Urothelium cell line (cell line): ENCODE data around the gene GPR161.
"Not testable (repeated sequence)": the region's sequence is repeated elsewhere in the genome, so short reads cannot be mapped to it uniquely, and the experiment has no call there.

Source experiments
- DNase-seq: peaks from one replicate; pipeline ENCODE4 v3.0.0; 2011; ENCODE audit warnings: low spot score, mixed read lengths
- FAIRE-seq: peaks from 2 replicates; lab custom pipeline; 2011; peaks lifted over from hg19 to GRCh38; lab: Jason Lieb, UNC

The GPR161 gene, protein sequence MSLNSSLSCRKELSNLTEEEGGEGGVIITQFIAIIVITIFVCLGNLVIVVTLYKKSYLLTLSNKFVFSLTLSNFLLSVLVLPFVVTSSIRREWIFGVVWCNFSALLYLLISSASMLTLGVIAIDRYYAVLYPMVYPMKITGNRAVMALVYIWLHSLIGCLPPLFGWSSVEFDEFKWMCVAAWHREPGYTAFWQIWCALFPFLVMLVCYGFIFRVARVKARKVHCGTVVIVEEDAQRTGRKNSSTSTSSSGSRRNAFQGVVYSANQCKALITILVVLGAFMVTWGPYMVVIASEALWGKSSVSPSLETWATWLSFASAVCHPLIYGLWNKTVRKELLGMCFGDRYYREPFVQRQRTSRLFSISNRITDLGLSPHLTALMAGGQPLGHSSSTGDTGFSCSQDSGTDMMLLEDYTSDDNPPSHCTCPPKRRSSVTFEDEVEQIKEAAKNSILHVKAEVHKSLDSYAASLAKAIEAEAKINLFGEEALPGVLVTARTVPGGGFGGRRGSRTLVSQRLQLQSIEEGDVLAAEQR

DNA sequence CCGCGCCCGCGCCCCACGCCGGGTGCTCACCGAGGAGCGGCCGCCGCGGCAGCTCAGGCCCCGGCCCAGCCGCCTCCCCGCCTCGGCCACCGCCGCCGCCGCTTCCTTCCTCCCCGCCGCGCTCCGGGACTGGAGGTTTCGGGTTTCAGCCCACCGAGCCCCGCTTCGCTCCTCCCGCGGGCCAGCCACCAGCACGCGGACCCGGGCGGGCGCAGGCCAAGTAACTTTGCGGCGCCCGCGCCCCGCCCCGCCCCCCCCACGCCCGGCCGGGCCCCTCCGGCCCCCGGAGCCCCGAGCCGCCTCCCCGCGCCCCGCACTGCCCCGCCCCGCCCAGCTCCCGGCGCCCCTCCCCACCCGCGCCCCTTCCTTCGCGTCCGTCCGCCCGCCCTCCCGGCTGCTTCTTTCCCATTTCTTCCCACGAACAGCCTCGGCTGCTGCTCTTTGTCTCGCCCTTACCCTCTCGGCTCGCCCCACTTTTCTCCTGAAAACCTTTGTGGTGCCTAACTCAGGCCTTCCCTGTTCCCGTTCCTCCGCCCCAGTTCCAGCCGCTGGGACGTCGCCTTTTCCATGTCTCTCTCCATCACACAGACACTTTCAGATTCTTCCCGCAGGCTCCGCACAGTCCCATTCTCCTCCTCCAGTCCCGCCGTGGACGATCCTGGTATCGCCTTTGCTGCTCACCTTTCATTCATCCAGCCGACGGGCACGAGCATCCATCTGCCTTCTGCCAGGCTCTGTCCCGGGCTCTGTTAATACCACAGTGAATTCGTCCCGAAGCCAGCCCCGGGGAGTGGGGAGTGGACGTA lies at the start of gene GPR161:
TSS of gene GPR161 (minus strand) at position 222 of the 806 bp plus-strand sequence. CDS start 32,080 bp downstream, outside the sequence.
- DNase-seq (peak; percentile 67), FAIRE-seq (no peak)

DNA sequence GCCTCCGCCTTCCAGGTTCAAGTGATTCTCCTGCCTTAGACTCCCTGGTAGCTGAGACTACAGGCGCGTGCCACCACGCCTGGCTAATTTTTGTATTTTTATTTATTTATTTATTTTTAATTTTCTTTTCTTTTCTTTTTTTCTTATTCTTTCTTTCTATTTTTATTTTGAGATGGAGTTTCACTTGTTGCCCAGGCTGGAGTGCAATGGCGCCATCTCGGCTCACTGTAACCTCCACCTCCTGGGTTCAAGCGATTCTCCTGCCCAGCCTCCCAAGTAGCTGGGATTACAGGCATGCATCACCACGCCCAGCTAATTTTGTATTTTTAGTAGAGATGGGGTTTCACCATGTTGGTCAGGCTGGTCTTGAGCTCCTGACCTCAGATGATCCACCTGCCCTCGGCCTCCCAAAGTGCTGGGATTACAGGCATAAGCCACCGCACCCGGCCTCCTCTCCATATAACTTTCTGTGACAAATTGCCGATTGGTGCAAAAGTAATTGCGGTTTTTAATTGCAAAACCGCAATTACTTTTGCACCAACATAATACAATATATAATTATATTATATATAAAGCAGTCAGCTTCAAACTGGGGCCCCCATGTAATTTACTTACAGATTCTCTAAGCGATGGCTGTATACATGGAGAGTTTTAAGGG lies 44.5 kb upstream of the GPR161 start:
- not testable (repeated sequence) for DNase-seq, FAIRE-seq

DNA sequence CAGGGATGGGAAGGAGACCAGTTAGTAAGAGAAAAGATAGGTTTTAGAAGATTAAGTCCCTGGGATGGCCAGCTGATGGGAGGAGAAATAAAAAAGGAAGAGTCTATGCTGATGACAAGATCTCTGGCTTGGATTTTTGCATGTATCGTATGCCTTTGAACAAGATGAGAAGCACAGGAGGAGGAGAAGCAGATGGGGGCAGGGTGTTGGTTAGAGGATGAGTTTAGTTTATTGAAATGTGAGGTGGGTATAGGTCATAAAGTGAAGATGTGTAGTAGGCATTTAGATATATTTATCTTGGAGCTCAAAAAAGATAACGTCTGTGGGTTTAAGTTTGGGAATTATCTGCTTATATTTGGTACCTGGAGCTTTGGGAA lies 43.4 kb upstream of the GPR161 start:
- no peak for DNase-seq
- no peak for FAIRE-seq

DNA sequence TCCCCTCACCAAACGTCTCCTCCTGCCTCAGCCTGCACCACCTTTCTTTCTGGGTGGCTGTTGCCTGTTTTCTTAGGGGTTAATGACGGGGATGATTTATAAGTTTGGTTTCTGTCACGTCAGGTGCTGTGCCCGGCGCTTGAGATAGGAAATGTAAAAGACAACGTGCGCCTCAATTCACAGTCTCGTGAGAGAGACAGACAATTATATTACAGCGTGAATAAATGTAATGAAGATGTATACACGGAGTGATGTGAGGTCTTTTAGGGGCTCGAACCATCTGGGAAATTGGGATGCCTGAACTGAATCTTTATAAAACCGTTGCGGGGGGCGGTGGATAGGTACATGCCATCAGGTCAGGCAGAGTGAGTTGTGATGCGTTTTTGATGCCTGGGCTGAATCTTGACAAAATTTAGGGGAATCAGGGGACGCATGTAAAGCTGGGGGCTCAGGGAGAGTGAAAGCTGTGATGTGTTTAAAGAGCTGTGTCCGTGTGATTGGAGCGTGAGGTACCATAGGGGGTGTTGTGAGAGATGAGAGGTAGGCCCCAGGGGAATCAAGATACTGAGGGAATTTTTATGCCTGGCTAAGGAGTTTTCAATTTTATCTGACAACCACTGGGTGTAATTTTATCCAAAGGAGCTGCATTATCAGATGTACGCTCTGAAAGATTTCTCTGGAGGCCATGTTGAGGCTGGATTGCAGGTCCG lies 42.9 kb upstream of the GPR161 start:
- peak; percentile 18 for DNase-seq
- no peak for FAIRE-seq

DNA sequence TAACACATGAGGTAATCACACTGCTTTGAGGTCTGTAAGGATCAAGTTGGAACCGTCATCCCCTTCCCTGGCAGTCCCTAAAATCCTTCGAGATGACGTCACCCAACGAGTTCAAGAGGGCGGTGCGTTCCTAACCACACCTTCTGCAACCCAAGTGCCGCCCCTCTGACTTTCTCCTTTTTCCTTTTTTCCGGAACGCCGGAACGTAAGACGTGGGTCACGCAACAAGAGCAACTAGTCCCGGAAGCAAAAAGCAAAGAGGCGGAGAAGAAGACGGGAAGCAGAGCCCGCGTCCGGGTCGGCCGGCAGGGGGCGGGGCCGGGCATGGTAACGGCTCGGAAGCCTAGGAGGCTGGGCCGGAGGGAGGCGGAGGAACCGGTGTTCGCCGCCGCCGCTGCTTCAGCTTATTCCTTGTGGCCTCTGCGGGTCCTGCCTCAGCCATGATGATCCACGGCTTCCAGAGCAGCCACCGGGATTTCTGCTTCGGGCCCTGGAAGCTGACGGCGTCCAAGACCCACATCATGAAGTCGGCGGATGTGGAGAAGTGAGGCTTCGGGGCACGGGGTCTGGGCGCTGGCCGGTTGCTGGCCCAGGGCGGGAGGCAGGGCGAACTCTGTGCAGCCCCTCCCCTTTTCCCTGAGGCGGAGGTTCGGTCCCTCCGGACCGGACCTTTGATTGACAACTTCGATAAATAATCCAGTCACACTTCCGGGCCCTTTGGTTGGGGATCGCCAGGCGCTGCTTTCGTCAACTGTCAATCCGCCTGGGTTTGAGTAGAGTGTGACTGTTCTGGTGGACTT lies 42.1 kb upstream of the GPR161 start, which contains the start of gene TIPRL:
TSS of gene TIPRL (plus strand) at position 325 of the 800 bp plus-strand sequence. CDS start at position 441, 116 bp downstream.
- DNase-seq, result peak; percentile 95
- FAIRE-seq, result no peak

DNA sequence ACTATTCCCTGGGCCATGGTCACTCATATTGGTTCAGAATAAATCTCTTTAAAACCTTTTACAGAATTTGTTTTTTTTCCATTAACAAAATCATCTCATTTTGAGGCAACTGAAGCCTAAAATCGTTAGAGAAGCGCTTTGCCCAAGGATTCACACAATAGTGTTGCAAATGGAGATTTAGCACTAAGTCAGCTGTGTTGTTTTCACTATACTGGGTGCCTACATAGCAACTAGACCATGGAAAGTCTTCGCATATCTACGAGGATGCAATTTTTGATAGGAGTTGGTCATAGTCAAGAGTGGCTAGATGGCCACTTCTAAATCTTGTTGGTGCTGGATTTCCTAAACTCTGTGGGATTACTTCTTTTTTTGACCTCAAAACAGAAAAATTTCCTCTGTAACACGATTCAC lies 41.5 kb upstream of the GPR161 start:
- DNase-seq (no peak), FAIRE-seq (no peak)

DNA sequence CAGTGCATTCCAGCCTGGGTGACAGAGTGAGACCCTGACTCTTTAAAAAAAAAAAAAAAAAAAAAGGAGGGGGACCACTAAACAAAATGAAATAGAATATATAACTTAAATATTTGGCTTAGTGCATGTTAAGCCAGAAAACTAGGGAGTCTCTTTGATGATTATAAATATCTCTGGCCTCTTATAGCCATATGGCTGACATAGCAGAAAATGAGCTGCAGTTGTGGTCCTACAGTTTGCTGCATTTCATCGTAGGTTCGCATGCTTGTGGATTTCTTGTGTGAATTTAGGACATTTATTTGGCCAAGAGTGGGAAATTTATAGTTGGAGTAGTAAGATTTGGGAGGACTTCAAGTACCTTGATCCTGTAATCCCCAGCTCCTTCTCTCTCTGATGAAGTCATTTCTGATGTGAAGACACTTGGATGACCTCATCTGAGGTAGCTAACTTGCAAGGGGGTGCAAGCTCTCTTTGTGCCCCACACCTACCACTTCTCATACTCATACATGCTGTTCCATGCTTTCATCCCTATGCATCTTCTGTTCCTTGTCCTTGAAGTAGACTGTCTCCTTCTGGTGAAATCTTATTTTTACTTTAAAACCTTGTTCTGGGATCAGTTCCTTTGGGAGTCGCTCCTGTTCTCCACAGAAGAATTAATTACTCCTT lies 35.7 kb upstream of the GPR161 start:
- no peak for DNase-seq
- no peak for FAIRE-seq

DNA sequence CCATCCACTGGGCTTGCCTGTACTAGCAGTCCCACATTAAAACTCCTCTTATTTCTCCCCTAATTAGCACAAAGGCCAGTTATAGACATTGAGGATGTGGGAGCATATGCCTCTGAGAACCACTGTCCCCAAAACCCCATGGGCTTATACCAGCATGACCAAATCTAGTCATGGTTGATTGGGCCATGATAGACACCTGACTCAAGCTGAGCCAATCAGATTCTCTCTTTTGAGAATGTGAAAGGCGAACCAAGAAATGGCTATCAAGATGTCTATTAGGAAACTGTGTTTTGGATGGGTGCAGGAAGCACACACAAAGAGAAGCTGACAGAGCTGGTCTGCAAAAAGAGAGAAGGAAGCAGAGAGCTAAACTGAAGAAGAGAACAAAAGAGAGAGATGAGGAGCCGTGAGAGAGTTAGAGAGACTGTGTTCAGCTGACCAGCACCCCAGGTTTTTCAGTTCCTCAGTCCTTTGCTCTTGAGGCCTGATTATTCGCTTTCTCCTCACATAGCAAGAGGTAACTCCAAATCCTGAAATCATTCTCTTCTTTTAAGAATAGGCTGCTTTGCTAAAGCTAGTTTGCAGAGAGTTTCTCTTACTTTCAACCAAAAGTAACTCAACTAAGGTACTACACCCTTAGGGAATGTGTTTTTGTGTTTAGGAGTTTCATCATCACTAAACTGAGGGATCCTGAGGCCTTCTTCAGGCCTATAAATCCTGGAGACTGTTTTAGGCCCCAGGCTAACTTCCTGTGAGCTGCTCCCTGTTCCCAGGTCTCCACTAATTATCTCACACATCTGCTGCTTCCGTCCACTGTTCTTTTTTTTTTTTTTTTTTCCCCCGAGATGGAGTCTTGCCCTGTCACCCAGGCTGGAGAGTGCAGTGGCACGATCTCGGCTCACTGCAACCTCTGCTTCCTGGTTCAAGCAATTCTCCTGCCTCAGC lies 34.1 kb upstream of the GPR161 start:
- DNase-seq (no peak), FAIRE-seq (no peak)

DNA sequence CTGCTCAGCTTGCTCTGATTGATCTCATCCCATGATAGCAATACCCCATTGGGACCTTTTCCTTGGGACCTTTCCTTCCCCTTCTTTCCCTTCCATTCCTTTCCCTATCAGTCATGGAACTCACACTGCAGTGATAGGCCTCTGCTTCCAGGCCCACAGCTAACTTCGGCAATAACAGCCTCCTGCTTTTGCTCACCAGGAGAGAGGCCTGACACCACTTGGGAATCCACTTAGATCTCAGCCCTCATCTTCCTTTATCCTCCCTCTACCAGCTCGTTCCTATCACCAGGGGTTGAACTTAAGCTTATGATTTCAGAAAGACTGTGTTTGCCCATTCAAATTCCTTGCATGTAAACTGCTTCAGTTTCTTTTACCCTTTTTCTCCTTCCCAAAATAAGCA lies 31.1 kb upstream of the GPR161 start:
- FAIRE-seq (no peak), DNase-seq (no peak)

DNA sequence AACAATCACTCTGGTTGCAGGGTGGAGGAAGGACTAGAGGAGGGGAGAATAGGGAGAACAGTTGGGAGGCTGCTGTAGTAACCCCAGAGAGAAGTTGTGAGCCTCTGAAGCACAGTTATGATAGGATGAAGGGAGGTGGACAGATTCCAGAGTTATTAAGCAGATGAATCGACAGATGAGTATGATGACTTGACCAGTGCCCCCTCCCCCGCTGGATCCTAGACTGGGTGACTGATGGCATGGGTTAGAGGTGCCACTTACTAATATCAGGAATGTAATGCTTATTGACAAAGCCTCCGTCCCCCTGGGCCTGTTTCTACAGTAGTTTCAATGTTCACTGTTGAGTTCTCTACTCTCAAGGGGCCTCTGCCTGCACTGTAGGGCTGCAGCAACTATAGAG lies 28.0 kb upstream of the GPR161 start:
- FAIRE-seq (no peak), DNase-seq (no peak)

DNA sequence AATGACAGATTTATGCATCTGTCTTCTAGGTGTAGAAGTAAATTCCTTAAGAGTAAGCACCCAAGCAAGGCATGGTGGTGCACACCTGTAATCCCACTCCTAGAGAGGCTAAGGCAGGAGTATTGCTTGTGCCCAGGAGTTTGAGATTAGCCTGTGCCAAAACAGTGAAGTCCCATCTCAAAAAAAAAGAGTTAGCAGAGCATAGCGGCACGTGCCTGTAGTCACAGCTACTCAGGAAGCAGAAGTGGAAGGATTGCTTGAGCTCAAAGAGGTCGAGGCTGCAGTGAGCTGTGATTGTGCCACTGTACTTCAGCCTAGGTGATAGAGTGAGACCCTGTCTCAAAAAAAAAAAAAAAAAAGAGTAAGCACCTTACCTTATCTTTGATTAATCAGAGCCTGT lies 26.9 kb upstream of the GPR161 start:
- no peak for FAIRE-seq
- DNase-seq, result no peak

DNA sequence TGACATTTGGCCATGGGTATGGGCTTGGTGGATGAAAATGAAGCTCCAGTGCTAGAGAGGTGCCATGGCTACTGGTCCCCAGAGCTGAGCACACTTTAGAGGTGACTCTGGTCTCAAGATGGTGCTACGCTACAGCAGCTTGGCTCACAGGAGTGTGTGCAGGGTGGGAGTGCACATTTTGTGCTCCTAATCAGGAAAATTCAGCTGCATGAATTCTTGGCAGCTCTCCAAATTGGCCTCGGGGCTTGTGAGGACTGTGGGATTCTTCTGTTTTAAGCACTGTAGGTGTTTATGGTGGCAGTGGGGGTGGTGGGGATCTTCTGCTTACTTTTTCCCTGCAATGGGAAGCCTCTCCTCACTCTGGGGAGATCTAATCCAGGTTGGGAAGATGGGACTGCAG lies 24.7 kb upstream of the GPR161 start:
- no peak for DNase-seq
- FAIRE-seq, result no peak

DNA sequence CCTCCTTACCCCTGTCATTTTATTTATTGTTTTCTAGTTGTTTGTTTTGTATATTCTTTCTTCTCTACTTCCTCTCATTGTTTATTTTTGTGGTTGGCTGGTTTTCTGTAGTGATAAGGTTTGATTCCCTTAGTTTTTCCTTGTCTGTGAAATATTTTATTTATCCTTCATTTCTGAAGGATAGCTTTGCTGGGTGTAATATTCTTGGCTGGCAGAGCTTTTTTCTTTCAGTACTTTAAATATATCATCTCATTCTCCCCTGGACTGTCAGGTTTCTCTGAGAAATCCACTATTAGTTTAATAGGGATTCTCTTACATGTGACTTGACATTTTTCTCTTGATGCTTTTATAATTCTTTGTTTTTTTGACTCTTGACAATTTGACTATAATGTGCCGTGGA lies 23.2 kb upstream of the GPR161 start:
- no peak for FAIRE-seq
- DNase-seq, result no peak

DNA sequence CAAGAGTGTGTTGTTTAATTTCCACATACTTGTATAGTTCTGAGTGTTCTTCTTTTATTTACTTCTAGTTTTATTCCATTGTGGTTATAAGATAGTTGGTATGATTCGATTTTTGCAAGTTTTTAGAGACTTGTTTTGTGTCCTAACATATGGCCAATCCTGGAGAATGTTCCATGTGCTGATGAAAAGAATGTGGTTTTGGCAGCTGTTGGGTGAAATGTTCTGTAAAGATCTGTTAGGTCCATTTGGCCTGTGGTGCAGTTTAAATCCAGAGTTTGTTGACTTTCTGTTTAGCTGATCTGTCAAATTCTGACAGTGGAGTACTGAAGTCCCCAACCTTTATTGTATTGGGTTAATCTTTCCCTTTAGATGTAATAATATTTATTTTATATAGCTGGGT lies 22.5 kb upstream of the GPR161 start:
- FAIRE-seq (no peak), DNase-seq (no peak)

DNA sequence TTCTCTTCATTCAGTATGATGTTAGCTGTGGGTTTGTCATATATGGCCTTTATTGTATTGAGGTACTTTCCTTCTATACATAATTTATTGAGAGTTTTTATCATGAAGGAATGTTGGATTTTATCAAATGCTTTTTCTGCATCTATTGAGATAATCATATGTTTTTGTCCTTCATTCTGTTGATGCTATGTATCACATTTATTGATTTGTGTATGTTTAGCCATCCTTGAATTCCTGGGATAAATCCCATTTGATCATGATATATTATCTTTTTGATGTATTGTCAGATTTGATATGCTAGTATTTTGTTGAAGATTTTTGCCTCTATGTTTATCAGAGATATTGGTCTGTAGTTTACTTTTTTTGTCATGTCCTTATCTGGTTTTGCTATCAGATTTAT lies 20.9 kb upstream of the GPR161 start:
- DNase-seq, result no peak
- FAIRE-seq, result no peak

DNA sequence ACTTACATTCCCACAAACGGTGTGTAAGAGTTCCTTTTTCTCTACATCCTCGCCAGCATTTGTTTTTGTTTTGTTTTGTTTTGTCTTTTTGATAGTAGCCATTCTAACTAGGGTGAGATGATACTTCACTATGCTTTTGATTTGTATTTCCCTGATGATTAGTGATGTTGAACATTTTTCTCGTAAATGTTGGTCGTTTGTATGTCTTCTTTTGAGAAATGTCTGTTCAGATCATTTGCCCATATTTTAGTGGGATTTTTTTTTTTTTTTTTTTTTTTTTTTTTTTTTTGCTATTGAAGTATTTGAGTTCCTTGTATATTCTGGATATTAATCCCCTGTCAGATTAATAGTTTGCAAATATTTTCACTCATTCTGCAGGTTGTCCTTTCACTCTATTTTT lies 19.2 kb upstream of the GPR161 start:
- DNase-seq, result no peak
- FAIRE-seq, result no peak

DNA sequence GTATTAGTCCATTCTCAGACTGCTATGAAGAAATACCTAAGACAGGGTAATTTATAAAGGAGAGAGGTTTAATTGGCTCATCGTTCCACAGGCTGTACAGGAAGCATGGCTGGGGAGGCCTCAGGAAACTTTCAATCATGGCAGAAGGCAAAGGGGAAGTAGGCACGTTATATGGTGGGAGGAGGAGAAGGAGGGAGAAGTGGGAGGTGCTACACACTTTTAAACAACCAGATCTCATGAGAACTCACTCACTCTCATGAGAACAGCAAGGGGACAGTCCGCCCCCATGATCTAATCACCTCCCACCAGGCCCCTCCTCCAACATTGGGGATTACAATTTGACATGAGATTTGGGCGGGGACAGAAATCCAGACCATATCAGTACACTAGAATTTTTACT lies 18.0 kb upstream of the GPR161 start:
- not testable (repeated sequence) for FAIRE-seq, DNase-seq

DNA sequence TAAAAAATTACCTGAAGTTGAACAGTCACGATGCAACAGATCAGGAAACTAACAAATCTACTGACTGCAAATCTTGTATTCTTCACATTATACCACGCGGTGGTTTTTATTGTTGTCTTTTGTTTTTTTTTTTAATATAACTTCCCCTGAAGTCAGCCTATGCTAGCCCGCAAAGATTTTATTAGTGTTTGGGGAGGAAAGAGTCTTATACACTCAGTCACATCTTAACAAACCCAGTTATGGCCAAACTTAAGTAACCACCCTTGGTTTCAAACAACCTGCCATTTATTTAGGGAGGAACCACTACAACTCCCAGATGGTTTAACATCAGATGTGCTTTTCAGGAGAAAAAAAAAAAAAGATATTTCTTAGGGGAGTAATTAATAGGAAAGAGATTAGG lies 15.2 kb upstream of the GPR161 start:
- FAIRE-seq (no peak), DNase-seq (no peak)
